Activated CD4-positive, alpha-beta T cell treated with anti-CD3 and anti-CD28 coated beads, Interleukin-2, amount 10 ng/mL, durations not matched to agents 7 days and 5 days (primary cell): ENCODE measurements around the gene SAV1. TPM values are rescaled to one million over a fixed set of nuclear protein-coding genes. Genes with fewer than 3 reads are reported as not detected.
"Not testable (repeated sequence)": the region's sequence is repeated elsewhere in the genome, so short reads cannot be mapped to it uniquely, and the experiment has no call there.

ENCODE experiments used
- CTCF ChIA-PET: fragments of 350-600 bp; sonication (Branson Sonifier 250); formaldehyde crosslinking; loops from one replicate; lab custom pipeline; 2021; ENCODE audit warnings: antibody characterized with exemption; lab: Charles Lee
- POLR2A ChIA-PET: fragments of 350-600 bp; sonication (Branson Sonifier 250); formaldehyde crosslinking; loops from one replicate; lab custom pipeline; 2021; ENCODE audit warnings: antibody characterized with exemption; lab: Charles Lee
- DNase-seq: peaks from one replicate; pipeline ENCODE4 v3.0.0-alpha.2; 2020
- H3K27ac Mint-ChIP-seq: one replicate; pipeline ENCODE4 v1.8.0; 2021; ENCODE audit warnings: mild to moderate bottlenecking, moderate library complexity, mixed read lengths
- H3K27me3 Mint-ChIP-seq: one replicate; pipeline ENCODE4 v1.8.0; 2021; ENCODE audit warnings: mixed read lengths
- H3K36me3 Mint-ChIP-seq: one replicate; pipeline ENCODE4 v1.8.0; 2021; ENCODE audit warnings: low read depth, mixed read lengths
- H3K4me1 Mint-ChIP-seq: one replicate; pipeline ENCODE4 v1.8.0; 2021; ENCODE audit warnings: mixed read lengths
- H3K4me3 Mint-ChIP-seq: one replicate; pipeline ENCODE4 v1.8.0; 2021; ENCODE audit warnings: mild to moderate bottlenecking, moderate library complexity, mixed read lengths
- H3K9me3 Mint-ChIP-seq: one replicate; pipeline ENCODE4 v1.8.0; 2021; ENCODE audit warnings: mixed read lengths
- total RNA-seq, 2 experiments: library from RNA; stranded (reverse); gene quantifications; one replicate each; pipeline ENCODE4 v1.2.3, GENCODE V29; 2021

Gene SAV1
- 1 to 10 TPM; 3.4 to 3.9 TPM for total RNA-seq

DNA sequence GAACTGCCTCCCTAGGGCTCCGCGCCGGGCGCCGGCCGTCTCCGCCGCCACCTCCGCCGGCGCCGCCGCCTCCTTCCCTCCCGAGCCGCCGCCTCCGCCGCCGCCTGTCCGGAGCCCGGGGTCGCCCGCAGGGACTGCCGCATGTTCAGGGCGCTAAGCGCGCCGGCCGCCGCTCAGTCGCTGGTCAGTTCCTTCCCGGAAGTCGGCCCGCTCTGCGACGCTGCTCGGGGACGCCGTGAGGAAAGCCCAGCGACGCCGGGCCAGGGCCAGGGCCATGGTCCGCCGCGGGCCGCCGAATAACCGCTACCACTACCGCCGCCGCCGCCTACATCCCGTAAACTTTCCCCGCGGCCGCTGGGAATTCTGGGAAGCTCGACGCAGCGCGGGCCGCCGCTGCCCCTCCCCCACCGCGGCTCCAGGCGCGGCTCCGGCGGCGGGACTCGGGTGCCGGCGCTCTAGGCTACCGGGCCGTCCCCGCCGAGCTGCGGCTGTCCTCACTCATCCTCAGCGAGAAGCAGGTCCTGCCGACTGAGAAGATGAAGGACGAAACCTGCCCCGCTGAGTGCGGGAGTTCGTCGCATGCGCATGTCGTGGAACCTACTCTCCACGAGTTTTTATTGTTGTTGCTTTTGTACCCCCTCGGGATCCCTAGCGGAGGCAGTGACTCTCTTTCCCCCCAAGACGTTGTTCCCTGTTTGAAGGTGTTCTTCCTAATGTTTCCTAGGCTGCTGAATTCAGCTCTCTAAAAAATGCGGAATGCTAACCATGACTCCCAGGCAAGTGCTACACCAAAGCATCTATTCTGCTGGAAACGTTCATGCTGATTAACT lies at the start of gene SAV1:
Gene SAV1, minus strand, starts transcription at position 311 of the 830 bp plus-strand sequence. CDS start 339 bp downstream, outside the sequence.
- ChIA-PET POLR2A (no interaction called here), CTCF (interaction anchor here (1.0 kb wide), 1 partner anchor 105 kb away, joined by 3 read pairs; no protein-coding TSS in a partner anchor)
- H3K4me3 Mint-ChIP-seq, result no peak within 1 kb of the TSS
- H3K9me3 Mint-ChIP-seq, result no peaks in the 10 kb centered on the region
- DNase-seq, result peak; percentile 35
- H3K4me1 Mint-ChIP-seq, result peaks cover 14% of the 10 kb centered on the region
- H3K36me3 Mint-ChIP-seq, result peaks cover 3% of the 10 kb centered on the region
- H3K27ac Mint-ChIP-seq, result peak within 1 kb of the TSS; percentile 65
- H3K27me3 Mint-ChIP-seq, result peaks cover 2% of the 10 kb centered on the region

DNA sequence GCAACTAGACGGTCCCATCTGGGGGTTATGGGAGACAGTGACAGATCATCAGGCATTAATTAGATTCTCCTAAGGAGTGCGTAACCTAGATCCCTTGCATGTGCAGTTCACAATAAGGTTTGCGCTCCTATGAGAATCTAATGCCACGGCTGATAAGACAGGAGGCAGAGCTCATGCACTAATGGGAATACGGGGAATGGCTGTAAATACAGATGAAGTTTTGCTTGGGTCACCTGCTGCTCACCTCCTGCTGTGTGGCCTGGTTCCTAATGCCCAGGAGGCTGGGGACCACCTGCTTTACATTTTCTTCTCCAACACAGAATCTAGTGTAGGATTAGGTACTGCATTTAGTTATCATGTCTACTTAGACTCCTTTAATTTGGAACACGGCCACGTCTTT lies 49.7 kb upstream of the SAV1 start:
- no peak for DNase-seq
- peaks cover 23% of the 10 kb centered on the region for H3K36me3 Mint-ChIP-seq
- peaks cover 6% of the 10 kb centered on the region for H3K27me3 Mint-ChIP-seq
- POLR2A ChIA-PET, result no interaction called here
- no peak overlapping the region for H3K27ac Mint-ChIP-seq
- H3K4me1 Mint-ChIP-seq, result no peaks in the 10 kb centered on the region
- CTCF ChIA-PET, result interaction anchor here (0.6 to 1.0 kb wide), 3 partner anchors 124 to 397 kb away, joined by 3 read pairs; no protein-coding TSS in a partner anchor
- H3K9me3 Mint-ChIP-seq, result no peaks in the 10 kb centered on the region
- H3K4me3 Mint-ChIP-seq, result no peak overlapping the region

DNA sequence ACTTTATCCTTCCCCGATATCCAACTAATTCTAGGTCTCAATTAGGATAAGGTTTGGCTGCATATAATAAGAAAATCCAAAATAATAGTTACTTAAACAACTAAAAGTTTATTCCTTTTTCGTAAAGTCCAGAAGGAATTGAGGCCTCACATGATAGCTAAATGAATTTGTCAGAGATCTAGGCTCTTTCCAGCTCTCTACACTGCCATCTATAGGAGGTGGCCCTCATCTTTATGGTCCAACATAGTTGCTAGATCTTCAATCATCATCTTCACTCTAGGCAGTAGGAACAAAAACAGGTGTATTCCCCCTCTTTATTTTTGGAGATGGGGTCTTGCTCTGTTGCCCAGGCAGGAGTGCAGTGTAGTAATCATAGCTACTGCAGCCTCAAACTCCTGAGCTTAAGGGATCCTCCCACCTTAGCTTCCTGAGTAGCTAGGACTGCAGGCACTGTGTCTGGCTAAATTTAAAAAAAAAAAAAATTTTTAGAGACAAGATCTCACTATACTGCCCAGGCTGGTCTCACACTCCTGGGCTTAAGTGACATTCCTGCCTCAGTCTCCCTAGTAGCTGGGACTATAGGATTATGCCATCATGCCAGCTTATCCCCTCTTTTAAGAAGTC lies 46.5 kb upstream of the SAV1 start:
- ChIA-PET POLR2A (interaction anchor here (0.6 kb wide), 2 partner anchors 49 to 54 kb away, joined by 3 read pairs; no protein-coding TSS in a partner anchor), CTCF (interaction anchor here (0.9 to 1.8 kb wide), 6 partner anchors 9 to 337 kb away, joined by 3 to 5 read pairs (median 3); no protein-coding TSS in a partner anchor)
- Mint-ChIP-seq H3K36me3 (peaks cover under 1% of the 10 kb centered on the region), H3K27ac (no peak overlapping the region), H3K4me1 (no peaks in the 10 kb centered on the region), H3K9me3 (no peaks in the 10 kb centered on the region), H3K27me3 (peaks cover 7% of the 10 kb centered on the region), H3K4me3 (no peak overlapping the region)
- DNase-seq, result peak; percentile 24

DNA sequence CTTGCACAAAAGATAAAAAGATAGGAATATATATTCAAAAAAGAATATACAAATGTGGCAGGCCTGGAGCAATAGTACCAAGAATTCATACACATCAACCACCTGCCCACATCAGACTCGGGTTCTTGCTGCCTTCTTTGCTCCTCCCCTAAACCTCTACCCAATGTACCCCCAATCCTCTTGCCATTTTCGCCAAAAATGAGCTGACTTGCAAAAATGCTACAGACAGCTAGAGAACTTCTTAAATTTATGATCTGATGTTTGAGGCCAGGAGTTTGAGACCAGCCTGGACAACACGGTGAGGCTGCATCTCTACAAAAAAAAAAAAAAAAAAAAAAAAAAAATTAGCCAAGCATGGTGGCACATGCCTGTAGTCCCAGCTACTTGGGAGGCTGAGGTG lies 42.9 kb upstream of the SAV1 start:
- Mint-ChIP-seq H3K27ac (no peak overlapping the region), H3K27me3 (peaks cover 7% of the 10 kb centered on the region), H3K9me3 (no peaks in the 10 kb centered on the region), H3K4me3 (no peak overlapping the region), H3K36me3 (no peaks in the 10 kb centered on the region), H3K4me1 (no peaks in the 10 kb centered on the region)
- no peak for DNase-seq
- ChIA-PET POLR2A (no interaction called here), CTCF (interaction anchor here (1.0 to 1.3 kb wide), 2 partner anchors 12 to 17 kb away, joined by 4 to 5 read pairs; no protein-coding TSS in a partner anchor)

DNA sequence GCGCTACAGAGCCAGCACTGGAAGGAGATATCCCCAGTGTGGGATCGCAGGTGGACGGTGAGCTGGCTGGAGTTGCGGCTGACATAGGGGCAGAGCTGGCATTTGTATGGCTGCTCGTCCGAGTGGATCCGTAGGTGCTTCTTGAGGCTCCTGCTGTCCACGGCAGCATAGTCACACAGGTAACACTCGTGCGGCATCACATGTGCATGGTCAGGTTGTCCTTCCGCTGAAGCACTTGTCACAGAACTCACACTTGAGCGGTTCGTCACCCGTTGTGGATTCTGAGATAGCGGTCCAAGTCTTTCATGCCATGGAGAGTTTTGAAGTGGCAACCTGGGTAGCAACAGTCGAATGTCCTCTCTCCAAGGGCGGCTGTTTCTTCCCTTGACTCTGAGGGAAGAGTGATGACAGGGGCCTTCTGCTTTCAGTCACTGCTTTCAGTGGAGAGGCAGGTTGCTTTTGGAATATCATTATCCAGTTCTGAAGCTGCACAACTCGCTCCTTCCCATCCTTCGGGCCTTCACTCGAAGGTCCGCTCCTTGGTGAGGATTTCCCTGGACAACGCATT lies 37.0 kb upstream of the SAV1 start:
- H3K27ac Mint-ChIP-seq, result no peak overlapping the region
- ChIA-PET POLR2A (no interaction called here), CTCF (interaction anchor here (1.2 to 2.5 kb wide), 2 partner anchors 9 to 393 kb away, joined by 3 to 5 read pairs; partner anchors contain the start of genes DMAC2L and L2HGDH)
- no peak for DNase-seq
- H3K4me1 Mint-ChIP-seq, result no peaks in the 10 kb centered on the region
- H3K36me3 Mint-ChIP-seq, result no peaks in the 10 kb centered on the region
- H3K27me3 Mint-ChIP-seq, result peaks cover 2% of the 10 kb centered on the region
- no peak overlapping the region for H3K4me3 Mint-ChIP-seq
- no peaks in the 10 kb centered on the region for H3K9me3 Mint-ChIP-seq

DNA sequence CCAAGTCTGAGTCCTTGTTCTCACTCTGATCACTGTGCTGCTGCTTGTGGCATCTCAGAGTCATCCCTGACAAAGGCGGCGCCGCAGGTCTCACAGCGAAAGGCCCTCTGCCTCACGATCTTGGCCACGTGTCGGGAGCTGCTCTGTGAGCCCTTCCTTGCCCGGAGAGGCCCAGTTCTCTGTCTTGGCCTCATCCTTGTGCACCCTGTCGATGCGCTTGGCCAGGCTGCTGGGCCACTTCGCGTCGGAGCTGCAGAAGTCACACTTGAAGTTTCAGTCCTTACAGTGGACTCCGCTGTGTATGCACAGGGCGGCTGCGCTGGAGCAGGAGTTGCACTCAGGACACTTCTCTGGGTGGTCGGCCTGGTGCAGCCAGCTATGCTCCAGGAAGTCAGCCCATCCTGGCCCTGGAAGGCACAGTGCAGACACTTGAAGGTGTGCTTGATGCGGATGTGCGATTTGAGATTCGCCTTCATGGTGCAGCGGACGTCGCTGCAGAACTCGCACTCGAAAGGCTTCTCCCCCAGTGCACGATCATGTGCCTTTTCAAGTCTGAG lies 36.4 kb upstream of the SAV1 start:
- DNase-seq, result no peak
- Mint-ChIP-seq H3K4me3 (no peak overlapping the region), H3K36me3 (no peaks in the 10 kb centered on the region), H3K4me1 (no peaks in the 10 kb centered on the region), H3K27me3 (peaks cover 8% of the 10 kb centered on the region), H3K27ac (no peak overlapping the region), H3K9me3 (peaks cover 4% of the 10 kb centered on the region)
- CTCF ChIA-PET, result interaction anchor here (1.1 to 2.5 kb wide), 3 partner anchors 10 to 393 kb away, joined by 3 to 5 read pairs (median 3); partner anchors contain the start of genes DMAC2L and L2HGDH
- POLR2A ChIA-PET, result no interaction called here

DNA sequence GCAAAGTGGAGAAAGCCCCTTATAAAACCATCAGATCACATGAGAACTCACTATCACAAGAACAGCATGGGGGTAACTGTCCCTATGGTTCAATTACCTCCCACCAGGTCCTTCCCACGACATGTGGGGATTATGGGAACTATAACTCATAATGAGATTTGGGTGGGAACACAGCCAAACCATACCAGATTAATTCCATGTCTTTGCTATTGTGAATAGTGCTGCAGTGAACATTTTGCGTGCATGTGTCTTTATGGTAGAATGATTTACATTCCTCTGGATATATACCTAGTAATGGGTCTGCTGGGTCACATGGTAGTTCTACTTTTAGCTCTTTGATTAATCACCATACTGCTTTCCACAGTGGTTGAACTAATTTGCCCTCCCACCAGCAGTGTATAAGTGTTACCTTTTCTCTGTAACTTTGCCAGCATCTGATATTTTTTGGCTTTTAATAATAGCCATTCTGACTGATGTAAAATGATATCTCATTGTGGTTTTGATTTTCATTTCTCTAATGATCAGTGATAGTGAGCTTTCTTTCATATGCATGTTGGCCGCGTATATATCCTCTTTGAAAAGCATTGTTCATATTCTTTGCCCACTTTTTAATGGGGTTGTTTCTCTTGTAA lies 29.7 kb upstream of the SAV1 start:
- peaks cover 13% of the 10 kb centered on the region for H3K9me3 Mint-ChIP-seq

DNA sequence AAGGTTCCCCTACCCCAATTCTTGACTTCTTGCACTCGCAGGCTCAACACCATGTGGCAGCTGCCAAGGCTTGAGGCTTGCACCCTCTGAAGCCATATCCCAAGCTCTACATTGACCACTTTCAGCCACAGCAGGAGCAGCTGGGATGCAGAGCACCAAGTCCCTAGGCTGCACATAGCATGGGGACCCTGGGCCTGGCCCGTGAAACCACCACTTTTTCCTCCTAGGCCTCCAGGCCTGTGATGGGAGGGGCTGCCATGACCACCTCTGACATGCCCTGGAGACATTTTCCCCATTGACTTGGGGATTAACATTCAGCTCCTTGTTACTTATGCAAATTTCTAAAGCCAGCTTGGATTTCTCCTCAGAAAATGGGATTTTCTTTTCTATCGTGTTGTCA lies 26.2 kb upstream of the SAV1 start:
- DNase-seq, POLR2A ChIA-PET, H3K27ac Mint-ChIP-seq, H3K36me3 Mint-ChIP-seq, H3K4me3 Mint-ChIP-seq, H3K4me1 Mint-ChIP-seq, CTCF ChIA-PET: not testable (repeated sequence)
- Mint-ChIP-seq H3K9me3 (peaks cover 11% of the 10 kb centered on the region), H3K27me3 (peaks cover 20% of the 10 kb centered on the region)

More for the DNA sequence above, 29.7 kb upstream of the SAV1 start:
- no peaks in the 10 kb centered on the region for H3K36me3 Mint-ChIP-seq
- H3K27me3 Mint-ChIP-seq, result peaks cover 21% of the 10 kb centered on the region
- POLR2A ChIA-PET, result no interaction called here
- CTCF ChIA-PET, result interaction anchor here (1.6 kb wide), 1 partner anchor 14 kb away, joined by 4 read pairs; no protein-coding TSS in a partner anchor
- no peak overlapping the region for H3K27ac Mint-ChIP-seq
- no peak for DNase-seq
- no peaks in the 10 kb centered on the region for H3K4me1 Mint-ChIP-seq
- H3K4me3 Mint-ChIP-seq, result no peak overlapping the region

DNA sequence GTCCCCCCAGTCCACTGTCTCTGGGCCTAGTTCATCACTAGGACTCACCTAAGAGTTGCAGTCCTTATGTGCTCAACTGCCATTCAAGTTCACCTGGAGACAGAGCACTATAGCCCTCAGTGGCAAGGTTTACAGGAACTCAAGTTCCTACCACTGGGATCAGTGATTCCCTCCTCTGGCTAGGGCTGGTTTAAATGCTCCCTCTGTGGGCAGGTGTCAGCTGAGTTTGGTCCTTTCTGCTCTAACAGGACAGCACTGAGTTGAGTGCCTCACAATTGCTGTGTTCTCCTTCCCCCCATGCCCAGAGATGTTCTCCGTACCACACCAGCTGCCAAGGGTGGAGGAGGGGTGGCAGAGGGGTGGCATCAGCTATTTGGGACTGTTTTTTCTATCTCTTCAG lies 20.8 kb upstream of the SAV1 start:
- H3K4me1 Mint-ChIP-seq, result no peaks in the 10 kb centered on the region
- peaks cover 9% of the 10 kb centered on the region for H3K27me3 Mint-ChIP-seq
- no peaks in the 10 kb centered on the region for H3K36me3 Mint-ChIP-seq
- H3K27ac Mint-ChIP-seq, result no peak overlapping the region
- no peak for DNase-seq
- H3K9me3 Mint-ChIP-seq, result peaks cover 9% of the 10 kb centered on the region
- ChIA-PET CTCF (interaction anchor here (0.9 kb wide), 1 partner anchor 47 kb away, joined by 3 read pairs; no protein-coding TSS in a partner anchor), POLR2A (interaction anchor here (0.5 kb wide), 1 partner anchor 171 kb away, joined by 7 read pairs; no protein-coding TSS in a partner anchor)
- no peak overlapping the region for H3K4me3 Mint-ChIP-seq

DNA sequence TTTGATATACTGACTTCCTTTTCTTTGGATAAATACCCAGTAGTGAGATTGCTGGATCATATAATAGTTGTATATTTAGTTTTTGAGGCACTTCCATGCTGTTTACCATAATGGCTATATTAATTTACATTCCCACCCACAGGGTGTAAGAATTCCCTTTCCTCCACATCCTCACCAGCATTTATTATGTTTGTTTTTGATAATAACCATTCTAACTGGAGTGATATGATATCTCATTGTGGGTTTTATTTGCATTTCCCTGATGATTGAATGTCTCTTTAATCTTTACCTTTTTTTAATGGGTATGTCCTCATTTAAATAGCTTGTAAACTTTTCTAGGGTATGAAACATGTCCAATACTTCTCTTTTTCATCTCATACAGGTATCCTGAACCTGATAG lies 11.6 kb upstream of the SAV1 start:
- DNase-seq, result no peak
- H3K4me3 Mint-ChIP-seq, result no peak overlapping the region
- peaks cover 8% of the 10 kb centered on the region for H3K27me3 Mint-ChIP-seq
- ChIA-PET CTCF (no interaction called here), POLR2A (no interaction called here)
- no peaks in the 10 kb centered on the region for H3K36me3 Mint-ChIP-seq
- H3K27ac Mint-ChIP-seq, result no peak overlapping the region
- H3K9me3 Mint-ChIP-seq, result no peaks in the 10 kb centered on the region
- peaks cover 10% of the 10 kb centered on the region for H3K4me1 Mint-ChIP-seq

DNA sequence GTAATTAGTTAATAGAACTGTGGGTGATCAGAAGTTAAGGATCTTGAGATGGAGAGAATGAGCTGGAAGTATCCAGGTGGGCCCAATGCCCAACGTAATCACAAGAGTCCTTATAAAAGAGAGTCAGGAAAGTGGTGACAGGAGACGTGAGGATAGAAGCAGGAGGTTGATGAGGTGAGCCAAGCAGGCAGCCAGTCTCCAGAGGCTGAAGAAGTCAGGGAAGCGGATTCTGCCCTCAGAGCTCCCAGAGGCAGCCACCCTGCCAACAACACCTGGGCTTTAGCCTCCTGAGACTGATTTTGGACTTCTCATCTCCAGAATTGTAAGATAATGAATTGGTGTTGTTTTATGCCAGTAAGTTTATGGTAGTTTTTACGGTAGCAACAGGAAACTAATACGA lies 10.1 kb upstream of the SAV1 start:
- Mint-ChIP-seq H3K4me3 (no peak overlapping the region), H3K9me3 (no peaks in the 10 kb centered on the region), H3K27ac (no peak overlapping the region), H3K4me1 (peaks cover 10% of the 10 kb centered on the region), H3K27me3 (peaks cover 8% of the 10 kb centered on the region), H3K36me3 (no peaks in the 10 kb centered on the region)
- DNase-seq, result no peak
- POLR2A ChIA-PET, result no interaction called here
- CTCF ChIA-PET, result no interaction called here

DNA sequence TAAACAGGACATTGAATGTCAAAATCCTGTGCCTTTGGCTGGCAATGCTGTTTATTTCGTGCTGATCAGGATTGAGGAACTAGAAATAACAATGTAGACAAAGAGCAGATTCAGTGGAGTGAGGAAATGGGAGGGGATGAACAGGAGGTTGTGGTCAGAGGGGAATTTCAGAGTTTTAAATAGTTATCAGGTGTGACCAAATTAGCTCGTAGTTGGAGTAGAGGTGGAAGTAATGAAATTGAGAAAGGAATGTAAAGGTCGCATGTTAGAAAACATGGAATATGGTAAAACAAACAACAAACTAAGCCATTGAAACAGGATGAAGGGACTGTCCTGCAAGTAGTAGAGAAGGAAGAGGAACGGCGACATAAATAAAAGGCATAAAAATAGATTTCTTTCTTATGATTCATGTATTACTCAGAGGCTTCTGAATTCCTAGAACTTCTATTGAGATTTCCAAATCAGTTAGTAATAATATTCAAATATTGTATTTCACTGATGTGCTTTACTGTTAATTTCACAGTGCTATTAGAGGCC lies 9.5 kb upstream of the SAV1 start:
- Mint-ChIP-seq H3K4me1 (peaks cover 10% of the 10 kb centered on the region), H3K36me3 (no peaks in the 10 kb centered on the region), H3K27ac (no peak overlapping the region), H3K9me3 (no peaks in the 10 kb centered on the region), H3K4me3 (no peak overlapping the region), H3K27me3 (peaks cover 8% of the 10 kb centered on the region)
- ChIA-PET POLR2A (no interaction called here), CTCF (no interaction called here)
- no peak for DNase-seq
